Mesendoderm (in vitro differentiated cells): Measurements from ENCODE around the gene FBLN7.

ENCODE experiments used
- DNase-seq: peaks from one replicate; pipeline ENCODE4 v3.0.0; 2013
- H2AK5ac ChIP-seq: 2 replicates; pipeline ENCODE4 v1.6.1; 2013; ENCODE audit warnings: low read length, inconsistent platforms
- H2BK120ac ChIP-seq: 2 replicates; pipeline ENCODE4 v1.6.1; 2013; ENCODE audit warnings: low read depth, mild to moderate bottlenecking, low read length, moderate library complexity, mixed read lengths
- H2BK15ac ChIP-seq: replicated peaks from 2 replicates; pipeline ENCODE4 v1.6.1; 2013; ENCODE audit warnings: low read depth, mild to moderate bottlenecking, moderate library complexity
- H2BK5ac ChIP-seq: 2 replicates; pipeline ENCODE4 v1.6.1; 2013; ENCODE audit warnings: low read length, inconsistent platforms
- H3K18ac ChIP-seq: 2 replicates; pipeline ENCODE4 v1.6.1; 2013; ENCODE audit warnings: mild to moderate bottlenecking, low read length, mixed read lengths
- H3K23ac ChIP-seq: one replicate; pipeline ENCODE4 v1.6.1; 2013; ENCODE audit warnings: low read length
- H3K27ac ChIP-seq: 2 replicates; pipeline ENCODE4 v1.5.1; 2013; ENCODE audit warnings: low read depth, mild to moderate bottlenecking, inconsistent platforms, low read length, moderate library complexity
- H3K27me3 ChIP-seq: 2 replicates; pipeline ENCODE4 v1.6.1; 2013; ENCODE audit warnings: low read length, control low read depth, mild to moderate bottlenecking, inconsistent platforms; ENCODE audit not compliant: insufficient read depth, poor library complexity
- H3K36me3 ChIP-seq: 2 replicates; pipeline ENCODE4 v1.6.1; 2013; ENCODE audit warnings: low read length, inconsistent platforms; ENCODE audit not compliant: control insufficient read depth, insufficient read depth
- H3K4ac ChIP-seq: one replicate; pipeline ENCODE4 v1.6.1; 2013; ENCODE audit warnings: low read depth, mild to moderate bottlenecking, low read length, moderate library complexity
- H3K4me1 ChIP-seq: 2 replicates; pipeline ENCODE4 v1.6.1; 2013; ENCODE audit warnings: low read depth, low read length, inconsistent platforms; ENCODE audit not compliant: control insufficient read depth
- H3K4me2 ChIP-seq: 2 replicates; pipeline ENCODE4 v1.6.1; 2013; ENCODE audit warnings: low read length
- H3K4me3 ChIP-seq: 2 replicates; pipeline ENCODE4 v1.5.1; 2013; ENCODE audit warnings: mild to moderate bottlenecking, low read length
- H3K56ac ChIP-seq: one replicate; pipeline ENCODE4 v1.6.1; 2013; ENCODE audit warnings: low read length
- H3K79me1 ChIP-seq: 2 replicates; pipeline ENCODE4 v1.6.1; 2013; ENCODE audit warnings: low read length, inconsistent platforms
- H3K79me2 ChIP-seq: 2 replicates; pipeline ENCODE4 v1.6.1; 2013; ENCODE audit warnings: mild to moderate bottlenecking, low read length; ENCODE audit not compliant: control insufficient read depth, insufficient read depth
- H3K9ac ChIP-seq: 2 replicates; pipeline ENCODE4 v1.6.1; 2013; ENCODE audit warnings: low read length, inconsistent platforms
- H4K5ac ChIP-seq: one replicate; pipeline ENCODE4 v1.6.1; 2013; ENCODE audit warnings: low read length
- H4K8ac ChIP-seq: one replicate; pipeline ENCODE4 v1.6.1; 2013; ENCODE audit warnings: low read depth, mild to moderate bottlenecking, control low read depth, low read length, moderate library complexity
- WGBS: extraction: QIAGEN DNeasy Blood & Tissue Kit; methylation state at CpG from one replicate; pipeline ENCODE4 v1.1.7; 2013; ENCODE audit warnings: low lambda C conversion rate, missing lambda C conversion rate; ENCODE audit not compliant: insufficient coverage; ENCODE audit errors: extremely low coverage; 5-methylcytosine and 5-hydroxymethylcytosine counted together

The FBLN7 gene

GRCh38 chr2:112149866-112150435, 11.8 kb downstream of the FBLN7 start:
- no CpG with 5 or more reads among the region's 7 CpGs for WGBS
- Histone ChIP-seq H3K4me2 (no peak overlapping the region), H4K8ac (no peak overlapping the region), H2BK15ac (no peak overlapping the region), H3K27ac (no peak overlapping the region), H2BK5ac (no peak overlapping the region), H3K23ac (no peak overlapping the region), H4K5ac (no peak overlapping the region), H3K36me3 (no peaks in the 10 kb centered on the region), H3K18ac (no peak overlapping the region), H3K4me3 (no peak overlapping the region), H2BK120ac (no peak overlapping the region), H3K56ac (no peak overlapping the region), H3K4me1 (no peaks in the 10 kb centered on the region), H3K79me2 (no peaks in the 10 kb centered on the region), H3K9ac (no peak overlapping the region), H2AK5ac (no peak overlapping the region), H3K27me3 (no peaks in the 10 kb centered on the region), H3K4ac (no peak overlapping the region), H3K79me1 (no peaks in the 10 kb centered on the region)
- no peak for DNase-seq

GRCh38 chr2:112150447-112150846, 12.3 kb downstream of the FBLN7 start:
- H2AK5ac ChIP-seq: no peak overlapping the region
- H3K4me3 ChIP-seq: no peak overlapping the region
- H3K56ac ChIP-seq: no peak overlapping the region
- H3K79me2 ChIP-seq: no peaks in the 10 kb centered on the region
- H2BK120ac ChIP-seq: no peak overlapping the region
- DNase-seq: peak; percentile 75
- no peak overlapping the region for H4K5ac ChIP-seq
- no peak overlapping the region for H3K4ac ChIP-seq
- H3K36me3 ChIP-seq: no peaks in the 10 kb centered on the region
- WGBS: no CpG with 5 or more reads among the region's 5 CpGs
- H3K23ac ChIP-seq: no peak overlapping the region
- H3K9ac ChIP-seq: no peak overlapping the region
- H3K4me1 ChIP-seq: no peaks in the 10 kb centered on the region
- no peak overlapping the region for H3K4me2 ChIP-seq
- H4K8ac ChIP-seq: no peak overlapping the region
- no peak overlapping the region for H2BK15ac ChIP-seq
- no peak overlapping the region for H3K18ac ChIP-seq
- no peak overlapping the region for H2BK5ac ChIP-seq
- no peaks in the 10 kb centered on the region for H3K27me3 ChIP-seq
- H3K27ac ChIP-seq: no peak overlapping the region
- no peaks in the 10 kb centered on the region for H3K79me1 ChIP-seq

- H3K4me2 ChIP-seq: no peak overlapping the region
- no peaks in the 10 kb centered on the region for H3K79me1 ChIP-seq
- no peak overlapping the region for H2AK5ac ChIP-seq
- no peak overlapping the region for H3K23ac ChIP-seq
- H3K27ac ChIP-seq: no peak overlapping the region
- H4K8ac ChIP-seq: no peak overlapping the region
- no peak overlapping the region for H2BK5ac ChIP-seq
- H3K79me2 ChIP-seq: no peaks in the 10 kb centered on the region
- WGBS: no CpG with 5 or more reads among the region's 11 CpGs
- H3K4ac ChIP-seq: no peak overlapping the region
- no peak overlapping the region for H2BK15ac ChIP-seq
- no peak overlapping the region for H4K5ac ChIP-seq
- no peaks in the 10 kb centered on the region for H3K27me3 ChIP-seq
- no peak overlapping the region for H3K18ac ChIP-seq
- H3K4me1 ChIP-seq: no peaks in the 10 kb centered on the region
- no peak overlapping the region for H2BK120ac ChIP-seq
- no peak overlapping the region for H3K9ac ChIP-seq
- H3K36me3 ChIP-seq: no peaks in the 10 kb centered on the region
- H3K4me3 ChIP-seq: no peak overlapping the region
- no peak overlapping the region for H3K56ac ChIP-seq
- DNase-seq: no peak
These were observed 12.7 kb downstream of the FBLN7 start for GRCh38 chr2:112150851-112151250.

- Histone ChIP-seq H4K8ac (no peak overlapping the region), H3K4me2 (no peak overlapping the region), H3K56ac (no peak overlapping the region), H3K18ac (no peak overlapping the region), H2BK5ac (no peak overlapping the region), H3K79me1 (no peaks in the 10 kb centered on the region), H3K27me3 (no peaks in the 10 kb centered on the region), H2BK15ac (no peak overlapping the region), H4K5ac (no peak overlapping the region), H3K27ac (no peak overlapping the region), H3K23ac (no peak overlapping the region), H3K4me1 (no peaks in the 10 kb centered on the region), H2BK120ac (no peak overlapping the region), H3K79me2 (no peaks in the 10 kb centered on the region), H3K4ac (no peak overlapping the region), H3K9ac (no peak overlapping the region), H3K36me3 (no peaks in the 10 kb centered on the region), H3K4me3 (no peak overlapping the region), H2AK5ac (no peak overlapping the region)
- no peak for DNase-seq
- WGBS: no CpG with 5 or more reads among the region's 5 CpGs
These were observed 13.1 kb downstream of the FBLN7 start for GRCh38 chr2:112151271-112151670.

- no peak overlapping the region for H4K8ac ChIP-seq
These were observed 13.7 kb downstream of the FBLN7 start for GRCh38 chr2:112151701-112152440.

More at GRCh38 chr2:112151701-112152440, 13.7 kb downstream of the FBLN7 start:
- Histone ChIP-seq H2AK5ac (no peak overlapping the region), H3K23ac (no peak overlapping the region), H3K79me2 (no peaks in the 10 kb centered on the region), H3K56ac (no peak overlapping the region), H3K27me3 (no peaks in the 10 kb centered on the region), H2BK5ac (no peak overlapping the region), H3K36me3 (no peaks in the 10 kb centered on the region), H3K4me1 (no peaks in the 10 kb centered on the region), H2BK120ac (no peak overlapping the region), H3K79me1 (no peaks in the 10 kb centered on the region), H2BK15ac (no peak overlapping the region), H3K18ac (no peak overlapping the region), H3K4ac (no peak overlapping the region), H3K4me2 (no peak overlapping the region), H4K5ac (no peak overlapping the region), H3K4me3 (no peak overlapping the region), H3K9ac (no peak overlapping the region), H3K27ac (no peak overlapping the region)
- no CpG with 5 or more reads among the region's 18 CpGs for WGBS
- DNase-seq: no peak
